Endothelial cell (in vitro differentiated cells): ENCODE data around the gene TBC1D22A. TPM values are rescaled to one million over a fixed set of nuclear protein-coding genes. Genes with fewer than 3 reads are reported as not detected.

Experiments
- DNase-seq: peaks from one replicate; pipeline ENCODE4 v3.0.0; 2021; ENCODE audit warnings: low spot score
- H3K27ac Mint-ChIP-seq: one replicate; pipeline ENCODE4 v1.8.0; 2021; ENCODE audit warnings: mixed read lengths, inconsistent platforms; ENCODE audit not compliant: unreplicated experiment
- H3K27me3 Mint-ChIP-seq: one replicate; pipeline ENCODE4 v1.8.0; 2021; ENCODE audit warnings: mild to moderate bottlenecking, moderate library complexity, mixed read lengths, inconsistent platforms; ENCODE audit not compliant: unreplicated experiment
- H3K36me3 Mint-ChIP-seq: one replicate; pipeline ENCODE4 v1.8.0; 2021; ENCODE audit warnings: mild to moderate bottlenecking, low read depth, mixed read lengths, inconsistent platforms; ENCODE audit not compliant: unreplicated experiment
- H3K4me1 Mint-ChIP-seq: one replicate; pipeline ENCODE4 v1.8.0; 2021; ENCODE audit warnings: mild to moderate bottlenecking, mixed read lengths, inconsistent platforms; ENCODE audit not compliant: unreplicated experiment
- H3K4me3 Mint-ChIP-seq: one replicate; pipeline ENCODE4 v1.8.0; 2021; ENCODE audit warnings: mild to moderate bottlenecking, mixed read lengths, inconsistent platforms; ENCODE audit not compliant: unreplicated experiment
- H3K9me3 Mint-ChIP-seq: one replicate; pipeline ENCODE4 v1.8.0; 2021; ENCODE audit warnings: mixed read lengths, inconsistent platforms; ENCODE audit not compliant: unreplicated experiment
- CTCF ChIP-seq: fragments of 200-600 bp; sonication (generic); IDR thresholded peaks from one replicate; pipeline ENCODE4 v1.5.0; 2021; ENCODE audit warnings: antibody characterized with exemption; ENCODE audit not compliant: unreplicated experiment
- total RNA-seq: library from RNA; stranded (reverse); fragmentation: NEBNext Ultra II Directional; extraction: Animal tissue kit (Norgen Biotek cat#: 25700); gene quantifications from one replicate; pipeline ENCODE4 v1.2.1, GENCODE V29; 2021; ENCODE audit not compliant: unreplicated experiment

Gene TBC1D22A
- total RNA-seq, 1 donor from 2014 or later = 25.3 TPM

GRCh38 chr22:46915950-46916730 is 153.7 kb downstream of the TBC1D22A start:
- peaks cover 8% of the 10 kb centered on the region for H3K4me1 Mint-ChIP-seq
- no peak for TF ChIP-seq CTCF
- peaks cover 45% of the 10 kb centered on the region for H3K36me3 Mint-ChIP-seq
- H3K9me3 Mint-ChIP-seq = no peaks in the 10 kb centered on the region
- no peak for DNase-seq
- no peak overlapping the region for H3K4me3 Mint-ChIP-seq
- no peak overlapping the region for H3K27ac Mint-ChIP-seq
- peaks cover 4% of the 10 kb centered on the region for H3K27me3 Mint-ChIP-seq

- Mint-ChIP-seq H3K4me1 (peaks cover 8% of the 10 kb centered on the region), H3K4me3 (no peak overlapping the region), H3K9me3 (no peaks in the 10 kb centered on the region), H3K36me3 (peaks cover 50% of the 10 kb centered on the region), H3K27me3 (peaks cover 4% of the 10 kb centered on the region), H3K27ac (no peak overlapping the region)
- no peak for DNase-seq
- no peak for TF ChIP-seq CTCF
Measured at GRCh38 chr22:46916886-46917770, 154.7 kb downstream of the TBC1D22A start.

GRCh38 chr22:46917771-46918101 is 155.3 kb downstream of the TBC1D22A start:
- no peak overlapping the region for H3K27ac Mint-ChIP-seq
- H3K4me3 Mint-ChIP-seq = no peak overlapping the region
- TF ChIP-seq CTCF = no peak
- peaks cover 4% of the 10 kb centered on the region for H3K27me3 Mint-ChIP-seq
- H3K4me1 Mint-ChIP-seq = peaks cover 8% of the 10 kb centered on the region
- no peaks in the 10 kb centered on the region for H3K9me3 Mint-ChIP-seq
- peaks cover 51% of the 10 kb centered on the region for H3K36me3 Mint-ChIP-seq
- no peak for DNase-seq

- no peak for TF ChIP-seq CTCF
- Mint-ChIP-seq H3K9me3 (no peaks in the 10 kb centered on the region), H3K27me3 (peaks cover 4% of the 10 kb centered on the region), H3K36me3 (peaks cover 46% of the 10 kb centered on the region), H3K4me1 (peaks cover 9% of the 10 kb centered on the region), H3K4me3 (no peak overlapping the region), H3K27ac (peak overlapping the region; percentile 53)
- DNase-seq = no peak
Measured at GRCh38 chr22:46918197-46918596, 155.7 kb downstream of the TBC1D22A start.

GRCh38 chr22:46922037-46922436 is 159.6 kb downstream of the TBC1D22A start:
- Mint-ChIP-seq H3K9me3 (no peaks in the 10 kb centered on the region), H3K36me3 (peaks cover 28% of the 10 kb centered on the region), H3K27me3 (peaks cover 4% of the 10 kb centered on the region)

More at GRCh38 chr22:46922037-46922436, 159.6 kb downstream of the TBC1D22A start:
- DNase-seq = no peak
- Mint-ChIP-seq H3K4me1 (peaks cover 14% of the 10 kb centered on the region), H3K4me3 (no peak overlapping the region), H3K27ac (no peak overlapping the region)
- TF ChIP-seq CTCF = no peak
